GM23338 (cell line): ENCODE data around the gene CNTNAP2.

Source experiments
- CREB1 ChIP-seq: fragments of 250-450 bp; sonication (Bioruptor Pico); IDR thresholded peaks from 2 replicates; pipeline ENCODE4 v1.5.0; 2020; ENCODE audit warnings: low read depth, mild to moderate bottlenecking, moderate library complexity
- CTCF ChIP-seq, 2 experiments: fragments of 200-600 bp in 1 of 2; sonication (generic) in 1 of 2; conservative IDR thresholded peaks; 2 replicates each; pipeline versions ENCODE4 v1.5.1 to v1.6.1; 2016 to 2017; ENCODE audit warnings: antibody characterized with exemption in 2 of 2, low read depth in 2 of 2, mild to moderate bottlenecking in 2 of 2, moderate library complexity in 1 of 2
- EZH2 ChIP-seq: fragments of 200-600 bp; sonication (generic); IDR thresholded peaks from one replicate; pipeline ENCODE4 v1.8.0; 2017; ENCODE audit warnings: antibody characterized with exemption, mild to moderate bottlenecking, low read depth; ENCODE audit not compliant: unreplicated experiment
- EZH2phosphoT487 ChIP-seq: fragments of 200-600 bp; sonication (generic); IDR thresholded peaks from one replicate; pipeline ENCODE4 v1.8.1; 2018; ENCODE audit warnings: antibody characterized with exemption; ENCODE audit not compliant: unreplicated experiment
- JUNB ChIP-seq: IDR thresholded peaks from one replicate; pipeline ENCODE4 v1.6.1; 2016; ENCODE audit warnings: antibody characterized with exemption; ENCODE audit not compliant: unreplicated experiment
- NANOG ChIP-seq: IDR thresholded peaks from 2 replicates; pipeline ENCODE4 v1.6.1; 2016; ENCODE audit warnings: antibody characterized with exemption, borderline replicate concordance
- POLR2AphosphoS5 ChIP-seq: IDR thresholded peaks from 2 replicates; pipeline ENCODE4 v1.6.1; 2016; ENCODE audit warnings: antibody characterized with exemption, low read depth
- ZNF331 ChIP-seq: fragments of 250-450 bp; sonication (Bioruptor Pico); IDR thresholded peaks from 2 replicates; pipeline ENCODE4 v1.5.0; 2020; ENCODE audit warnings: low read depth, mild to moderate bottlenecking, moderate library complexity
- TF ChIP-seq, protein P1 (sequence below): IDR thresholded peaks from one replicate; pipeline ENCODE4 v1.6.1; 2018; ENCODE audit warnings: antibody characterized with exemption; ENCODE audit not compliant: unreplicated experiment

- TF ChIP-seq EZH2 = no peak
- no peak for TF ChIP-seq POLR2AphosphoS5
- TF ChIP-seq CTCF (conservative IDR thresholded peaks at IDR 0.05; ENCODE audit: low read depth in 2 of 2) = no peak
- TF ChIP-seq CREB1 (CRISPR knock-in tag) = no peak
- no peak for TF ChIP-seq JUNB
- TF ChIP-seq, protein P1, sequence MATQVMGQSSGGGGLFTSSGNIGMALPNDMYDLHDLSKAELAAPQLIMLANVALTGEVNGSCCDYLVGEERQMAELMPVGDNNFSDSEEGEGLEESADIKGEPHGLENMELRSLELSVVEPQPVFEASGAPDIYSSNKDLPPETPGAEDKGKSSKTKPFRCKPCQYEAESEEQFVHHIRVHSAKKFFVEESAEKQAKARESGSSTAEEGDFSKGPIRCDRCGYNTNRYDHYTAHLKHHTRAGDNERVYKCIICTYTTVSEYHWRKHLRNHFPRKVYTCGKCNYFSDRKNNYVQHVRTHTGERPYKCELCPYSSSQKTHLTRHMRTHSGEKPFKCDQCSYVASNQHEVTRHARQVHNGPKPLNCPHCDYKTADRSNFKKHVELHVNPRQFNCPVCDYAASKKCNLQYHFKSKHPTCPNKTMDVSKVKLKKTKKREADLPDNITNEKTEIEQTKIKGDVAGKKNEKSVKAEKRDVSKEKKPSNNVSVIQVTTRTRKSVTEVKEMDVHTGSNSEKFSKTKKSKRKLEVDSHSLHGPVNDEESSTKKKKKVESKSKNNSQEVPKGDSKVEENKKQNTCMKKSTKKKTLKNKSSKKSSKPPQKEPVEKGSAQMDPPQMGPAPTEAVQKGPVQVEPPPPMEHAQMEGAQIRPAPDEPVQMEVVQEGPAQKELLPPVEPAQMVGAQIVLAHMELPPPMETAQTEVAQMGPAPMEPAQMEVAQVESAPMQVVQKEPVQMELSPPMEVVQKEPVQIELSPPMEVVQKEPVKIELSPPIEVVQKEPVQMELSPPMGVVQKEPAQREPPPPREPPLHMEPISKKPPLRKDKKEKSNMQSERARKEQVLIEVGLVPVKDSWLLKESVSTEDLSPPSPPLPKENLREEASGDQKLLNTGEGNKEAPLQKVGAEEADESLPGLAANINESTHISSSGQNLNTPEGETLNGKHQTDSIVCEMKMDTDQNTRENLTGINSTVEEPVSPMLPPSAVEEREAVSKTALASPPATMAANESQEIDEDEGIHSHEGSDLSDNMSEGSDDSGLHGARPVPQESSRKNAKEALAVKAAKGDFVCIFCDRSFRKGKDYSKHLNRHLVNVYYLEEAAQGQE = no peak
- no peak for TF ChIP-seq NANOG
- no peak for TF ChIP-seq EZH2phosphoT487
- no peak for TF ChIP-seq ZNF331 (CRISPR knock-in tag)
These were observed 2175.2 kb downstream of the CNTNAP2 start for GRCh38 chr7:148291799-148292198.
